Hippocampal formation (tissue), 2 donors: ENCODE measurements around the gene LIPK.
A peak's percentile ranks its signal among the peaks of the same experiment; 100 is the strongest.
"Not testable (repeated sequence)": the region's sequence is repeated elsewhere in the genome, so short reads cannot be mapped to it uniquely, and the experiment has no call there.

Source experiments
- DNase-seq, 2 donors: peaks; one replicate each; lab custom pipeline; 2025; lab: John Stamatoyannopoulos, UW

The LIPK gene

GRCh38 chr10:88705958-88706357, at the start of gene LIPK:
TSS of gene LIPK (plus strand) at chr10:88706249. CDS start at chr10:88724544, 18,295 bp downstream.
- no peak for DNase-seq

GRCh38 chr10:88657901-88658300, 48.1 kb upstream of the LIPK start:
- DNase-seq = no peak

GRCh38 chr10:88659725-88660597, 46.1 kb upstream of the LIPK start:
- no peak for DNase-seq

- DNase-seq = peak in 1 of 2 donors; percentile 21
Observed at GRCh38 chr10:88660598-88660884, 45.5 kb upstream of the LIPK start.

GRCh38 chr10:88661018-88661417, 45.0 kb upstream of the LIPK start:
- no peak for DNase-seq

- DNase-seq = no peak
Observed at GRCh38 chr10:88661577-88661976, 44.5 kb upstream of the LIPK start.

GRCh38 chr10:88663153-88663552, 42.9 kb upstream of the LIPK start:
- DNase-seq = not testable (repeated sequence)

- DNase-seq = no peak
Observed at GRCh38 chr10:88664142-88664541, 41.9 kb upstream of the LIPK start, which contains the start of gene LIPF. TSS of gene LIPF (plus strand) at chr10:88664442. CDS start at chr10:88667298, 2,856 bp downstream.

GRCh38 chr10:88668465-88668864, 37.6 kb upstream of the LIPK start:
- DNase-seq = no peak

GRCh38 chr10:88670497-88670896, 35.6 kb upstream of the LIPK start:
- DNase-seq = no peak

- DNase-seq = no peak
Observed at GRCh38 chr10:88672041-88672440, 34.0 kb upstream of the LIPK start.

GRCh38 chr10:88676283-88677060, 29.6 kb upstream of the LIPK start:
- DNase-seq = no peak

GRCh38 chr10:88680958-88681357, 25.1 kb upstream of the LIPK start:
- DNase-seq = no peak

- DNase-seq = no peak
Observed at GRCh38 chr10:88682491-88682890, 23.6 kb upstream of the LIPK start.

GRCh38 chr10:88687853-88688467, 18.1 kb upstream of the LIPK start:
- no peak for DNase-seq

- no peak for DNase-seq
Observed at GRCh38 chr10:88689366-88689765, 16.7 kb upstream of the LIPK start.

- no peak for DNase-seq
Observed at GRCh38 chr10:88693392-88694020, 12.5 kb upstream of the LIPK start.

GRCh38 chr10:88702848-88703597, 3.0 kb upstream of the LIPK start:
- DNase-seq = no peak

- no peak for DNase-seq
Observed at GRCh38 chr10:88707429-88708155, 1.5 kb downstream of the LIPK start.

- not testable (repeated sequence) for DNase-seq
Observed at GRCh38 chr10:88709361-88709760, 3.3 kb downstream of the LIPK start.

GRCh38 chr10:88715517-88715916, 9.5 kb downstream of the LIPK start:
- DNase-seq = no peak
